K562 (cell line): Measurements from ENCODE around the gene KDM2B. TPM values are rescaled to one million over a fixed set of nuclear protein-coding genes. Genes with fewer than 3 reads are reported as not detected.

Experiments used
- ATF4 ChIP-seq: fragments of 450-650 bp; formaldehyde crosslinking; IDR thresholded peaks from 2 replicates; pipeline ENCODE4 v1.4.0; 2022; ENCODE audit warnings: mild to moderate bottlenecking, moderate library complexity
- CHCHD3 ChIP-seq: fragments of 250-450 bp; sonication (Bioruptor Pico); IDR thresholded peaks from 2 replicates; pipeline ENCODE4 v2.1.2; 2022; ENCODE audit warnings: mild to moderate bottlenecking
- EZH2 ChIP-seq: IDR thresholded peaks from 2 replicates; pipeline ENCODE4 v1.6.1; 2012; ENCODE audit warnings: low read depth, mild to moderate bottlenecking, inconsistent platforms, low read length, borderline replicate concordance
- RAD51 ChIP-seq: fragments of 450-650 bp; IDR thresholded peaks from 2 replicates; pipeline ENCODE4 v1.7.1; 2016; ENCODE audit warnings: low read depth, mild to moderate bottlenecking, borderline replicate concordance
- RBFOX2 ChIP-seq: fragments of 200-400 bp; formaldehyde crosslinking; IDR thresholded peaks from 2 replicates; pipeline ENCODE4 v1.6.1; 2017; ENCODE audit warnings: low read depth, mild to moderate bottlenecking, low read length, moderate library complexity
- TCFL5 ChIP-seq: fragments of 250-450 bp; sonication (Bioruptor Pico); conservative IDR thresholded peaks from 2 replicates; pipeline ENCODE4 v1.6.1; 2021; ENCODE audit warnings: mild to moderate bottlenecking, moderate library complexity, matching md5 sums
- ZFP30 ChIP-seq: fragments of 250-450 bp; sonication (Bioruptor Pico); IDR thresholded peaks from 2 replicates; pipeline ENCODE4 v1.8.0; 2022; ENCODE audit warnings: moderate library complexity, mild to moderate bottlenecking, inconsistent platforms, borderline replicate concordance
- ZNF318 ChIP-seq, 2 experiments: fragments of 450-650 bp; IDR thresholded peaks; 2 replicates each; pipeline ENCODE4 v1.6.1; 2016; ENCODE audit warnings: mild to moderate bottlenecking in 2 of 2, borderline replicate concordance in 1 of 2, low read depth in 1 of 2, moderate library complexity in 1 of 2
- ZNF780A ChIP-seq: fragments of 250-450 bp; sonication (Bioruptor Pico); IDR thresholded peaks from 2 replicates; pipeline ENCODE4 v1.5.0; 2021; ENCODE audit warnings: mild to moderate bottlenecking
- polyA plus RNA-seq, 8 experiments: library from polyadenylated mRNA; depleted of rRNA in 4 of 8; stranded (reverse) in 5 of 8; unstranded in 3 of 8; fragments of >200 nt; fragmentation: Nextera tagmentation in 2 of 8; fragmentation: Illumina TruSeq in 1 of 8; extraction: Ambion mirVana in 2 of 8; extraction: Trizol in 1 of 8; gene quantifications; 2 replicates each; pipeline versions ENCODE4 v1.2.1 to v1.2.3, GENCODE V29; 2011 to 2014; ENCODE audit warnings: inconsistent platforms in 1 of 8, missing spikeins in 1 of 8
- total RNA-seq, 7 experiments: library from RNA; depleted of rRNA in 6 of 7; stranded (reverse); fragments of >200 nt in 6 of 7; fragmentation: Illumina TruSeq in 2 of 7; extraction: Trizol in 2 of 7; gene quantifications; 2 replicates each; pipeline versions ENCODE4 v1.2.1 to v1.2.3, GENCODE V29; 2011 to 2021; ENCODE audit warnings: low replicate concordance in 1 of 7
- TF ChIP-seq, protein P1 (sequence below): sonication (generic); formaldehyde crosslinking; IDR thresholded peaks from 2 replicates; pipeline ENCODE4 v1.8.0; 2022; ENCODE audit warnings: mild to moderate bottlenecking, missing genetic modification reagents

The KDM2B gene
- total and polyA plus RNA-seq, 9 of the 15 experiments (the other 6 are each of a cell fraction or from before 2014, with no cell fraction given): 7.4 to 50.5 (median 22.5) TPM

DNA sequence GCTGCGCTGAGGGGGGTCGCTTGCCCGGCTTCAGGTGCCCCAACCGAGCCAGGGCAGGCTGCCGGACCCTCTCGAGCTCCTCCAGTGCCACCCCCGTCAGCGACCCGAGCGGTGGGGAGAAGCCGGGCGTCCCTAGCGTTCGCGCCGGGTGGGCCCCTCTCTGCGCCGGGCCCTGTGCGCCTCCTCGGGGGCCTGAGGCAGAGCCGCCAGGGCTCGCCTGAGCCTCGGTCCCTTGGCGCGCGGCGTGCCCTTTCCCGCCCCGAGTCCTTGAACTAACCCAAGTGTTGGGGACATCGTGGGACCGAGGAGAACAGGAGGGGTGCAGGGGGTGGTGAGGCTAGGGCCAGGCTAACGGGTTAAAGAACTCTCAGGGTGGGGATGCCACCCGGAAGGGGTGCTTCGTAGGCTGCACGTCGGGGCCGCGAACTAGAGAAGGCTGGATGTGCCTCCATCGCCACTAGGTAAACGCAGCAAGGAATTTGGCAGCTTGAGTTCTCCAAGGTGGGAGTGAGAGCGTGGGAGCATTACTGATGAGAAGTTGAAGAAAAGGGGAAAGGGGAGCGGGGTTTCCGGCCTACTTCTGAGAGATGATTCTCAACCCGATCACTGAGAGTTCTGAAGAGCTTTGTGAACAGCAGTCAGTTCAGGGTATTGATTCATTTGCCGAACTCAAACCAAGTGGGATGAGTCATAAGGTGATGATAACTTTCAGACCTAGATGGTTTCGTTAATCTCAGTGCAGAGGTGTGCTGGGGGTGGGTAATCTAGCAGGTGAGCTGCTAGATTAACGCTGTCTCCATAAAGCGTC is 180.3 kb downstream of the KDM2B start (continued):
- TF ChIP-seq ZNF318 (IDR thresholded peaks at IDR 0.05; ENCODE audit: borderline replicate concordance in 1 of 2, low read depth in 1 of 2): no peak
- TF ChIP-seq TCFL5 (CRISPR knock-in tag): no peak
- TF ChIP-seq ZNF780A (CRISPR knock-in tag): no peak
- no peak for TF ChIP-seq CHCHD3
- TF ChIP-seq, protein P1, sequence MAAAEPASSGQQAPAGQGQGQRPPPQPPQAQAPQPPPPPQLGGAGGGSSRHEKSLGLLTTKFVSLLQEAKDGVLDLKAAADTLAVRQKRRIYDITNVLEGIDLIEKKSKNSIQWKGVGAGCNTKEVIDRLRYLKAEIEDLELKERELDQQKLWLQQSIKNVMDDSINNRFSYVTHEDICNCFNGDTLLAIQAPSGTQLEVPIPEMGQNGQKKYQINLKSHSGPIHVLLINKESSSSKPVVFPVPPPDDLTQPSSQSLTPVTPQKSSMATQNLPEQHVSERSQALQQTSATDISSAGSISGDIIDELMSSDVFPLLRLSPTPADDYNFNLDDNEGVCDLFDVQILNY (CRISPR knock-in tag): 0 out of 2 replicates have a peak, but pooled peaks have one; percentile 1
- peak; percentile 89 for TF ChIP-seq RBFOX2
- no peak for TF ChIP-seq ATF4 (CRISPR knock-in tag)
- no peak for TF ChIP-seq ZFP30 (CRISPR knock-in tag)
- TF ChIP-seq RAD51: no peak
- TF ChIP-seq EZH2: no peak
